HepG2 (cell line): Measurements from ENCODE around the gene TMEM223. TPM values are rescaled to one million over a fixed set of nuclear protein-coding genes. Genes with fewer than 3 reads are reported as not detected.
A peak's percentile ranks its signal among the peaks of the same experiment; 100 is the strongest.

ENCODE experiments used
- AGO1 ChIP-seq: fragments of 200-400 bp; formaldehyde crosslinking; IDR thresholded peaks from 2 replicates; pipeline ENCODE4 v1.6.1; 2017; ENCODE audit warnings: mild to moderate bottlenecking, low read depth, low read length, moderate library complexity; ENCODE audit not compliant: poor library complexity, severe bottlenecking
- AGO2 ChIP-seq: fragments of 200-400 bp; formaldehyde crosslinking; optimal IDR thresholded peaks from 2 replicates; pipeline ENCODE3; 2017; ENCODE audit warnings: mild to moderate bottlenecking, low read depth, low read length, moderate library complexity
- ARNTL ChIP-seq: sonication (generic); formaldehyde crosslinking; IDR thresholded peaks from 2 replicates; pipeline ENCODE4 v1.4.0; 2020; ENCODE audit warnings: mild to moderate bottlenecking, missing genetic modification reagents
- ASH2L ChIP-seq: fragments of 300-600, 200-600 bp; sonication (generic); IDR thresholded peaks from 2 replicates; pipeline ENCODE4 v1.7.0; 2017; ENCODE audit warnings: low read depth, mild to moderate bottlenecking, moderate library complexity, mixed read lengths, low read length; ENCODE audit not compliant: insufficient read length
- DMAP1 ChIP-seq: IDR thresholded peaks from 2 replicates; pipeline ENCODE4 v1.6.1; 2016
- GATA4 ChIP-seq: sonication (generic); IDR thresholded peaks from 2 replicates; pipeline ENCODE4 v1.6.1; 2016; ENCODE audit warnings: antibody characterized with exemption, low read depth, borderline replicate concordance
- HDAC1 ChIP-seq: sonication (generic); formaldehyde crosslinking; IDR thresholded peaks from 2 replicates; pipeline ENCODE4 v1.5.1; 2020; ENCODE audit warnings: mild to moderate bottlenecking, missing genetic modification reagents
- IKZF1 ChIP-seq: fragments of 450-650 bp; IDR thresholded peaks from 2 replicates; pipeline ENCODE4 v1.7.1; 2016
- IRF2 ChIP-seq: IDR thresholded peaks from 2 replicates; pipeline ENCODE4 v1.6.1; 2018; ENCODE audit warnings: missing genetic modification reagents, missing compliant biosample characterization
- KLF12 ChIP-seq: sonication (generic); formaldehyde crosslinking; IDR thresholded peaks from 2 replicates; pipeline ENCODE4 v1.4.0; 2020; ENCODE audit warnings: missing genetic modification reagents, borderline replicate concordance
- MIER3 ChIP-seq: IDR thresholded peaks from 2 replicates; pipeline ENCODE4 v1.6.1; 2016; ENCODE audit warnings: missing compliant biosample characterization, borderline replicate concordance
- NCOA5 ChIP-seq: sonication (generic); formaldehyde crosslinking; IDR thresholded peaks from 2 replicates; pipeline ENCODE4 v1.4.0; 2020; ENCODE audit warnings: missing genetic modification reagents
- NFKB2 ChIP-seq: sonication (generic); formaldehyde crosslinking; IDR thresholded peaks from 2 replicates; pipeline ENCODE4 v1.4.0; 2020; ENCODE audit warnings: missing genetic modification reagents, borderline replicate concordance
- NR2C2 ChIP-seq: sonication (generic); formaldehyde crosslinking; IDR thresholded peaks from 2 replicates; pipeline ENCODE4 v1.4.0; 2020; ENCODE audit warnings: missing genetic modification reagents, mild to moderate bottlenecking, moderate library complexity, borderline replicate concordance
- ZC3H13 ChIP-seq: sonication (generic); formaldehyde crosslinking; IDR thresholded peaks from 2 replicates; pipeline ENCODE4 v1.8.1; 2023; ENCODE audit warnings: mild to moderate bottlenecking, missing genetic modification reagents, moderate library complexity
- ZNF232 ChIP-seq: sonication (generic); formaldehyde crosslinking; IDR thresholded peaks from 2 replicates; pipeline ENCODE4 v1.4.0; 2020; ENCODE audit warnings: missing genetic modification reagents, borderline replicate concordance
- ZNF451 ChIP-seq: sonication (generic); formaldehyde crosslinking; IDR thresholded peaks from 2 replicates; pipeline ENCODE4 v1.5.0; 2020; ENCODE audit warnings: mild to moderate bottlenecking, missing genetic modification reagents
- ZNF766 ChIP-seq: sonication (generic); formaldehyde crosslinking; IDR thresholded peaks from 2 replicates; pipeline ENCODE4 v1.5.0; 2020; ENCODE audit warnings: missing genetic modification reagents, borderline replicate concordance
- ZNF891 ChIP-seq: sonication (generic); formaldehyde crosslinking; IDR thresholded peaks from 2 replicates; pipeline ENCODE4 v1.5.0; 2020; ENCODE audit warnings: mild to moderate bottlenecking, missing genetic modification reagents
- polyA plus RNA-seq, 8 experiments: library from polyadenylated mRNA; depleted of rRNA in 3 of 8; stranded (reverse) in 7 of 8; unstranded in 1 of 8; fragments of >200 nt; fragmentation: Illumina TruSeq in 4 of 8; extraction: Trizol in 4 of 8; gene quantifications; 2 replicates each; pipeline versions ENCODE4 v1.2.1 to v1.2.3, GENCODE V29; 2011 to 2016; ENCODE audit warnings: low read depth in 4 of 8, missing spikeins in 1 of 8, mixed read lengths in 1 of 8; ENCODE audit not compliant: insufficient read depth in 1 of 8
- total RNA-seq, 5 experiments: library from RNA; depleted of rRNA; stranded (reverse); fragments of >200 nt; fragmentation: Illumina TruSeq; extraction: Trizol; gene quantifications; 2 replicates each; pipeline ENCODE4 v1.2.3, GENCODE V29; 2016; ENCODE audit warnings: low read depth in 1 of 5
- TF ChIP-seq, protein P1 (sequence below): sonication (generic); formaldehyde crosslinking; IDR thresholded peaks from 2 replicates; pipeline ENCODE4 v1.5.0; 2020; ENCODE audit warnings: mild to moderate bottlenecking, missing genetic modification reagents, borderline replicate concordance
- TF ChIP-seq, protein P2 (sequence below), 2 experiments: sonication (generic) in 1 of 2; formaldehyde crosslinking in 1 of 2; IDR thresholded peaks; 2 replicates each; pipeline versions ENCODE4 v1.4.0 to v1.6.1; 2018 to 2020; ENCODE audit warnings: missing genetic modification reagents in 2 of 2, borderline replicate concordance in 1 of 2, low read depth in 1 of 2, mild to moderate bottlenecking in 1 of 2, missing biosample characterization in 1 of 2
- TF ChIP-seq, protein P3 (sequence below): sonication (generic); formaldehyde crosslinking; IDR thresholded peaks from 2 replicates; pipeline ENCODE4 v1.4.0; 2020; ENCODE audit warnings: mild to moderate bottlenecking, missing genetic modification reagents

Gene TMEM223
- total and polyA plus RNA-seq, 2 of the 13 experiments (the other 11 are each of a cell fraction or from before 2014, with no cell fraction given) = 19.5 to 24.9 TPM

DNA sequence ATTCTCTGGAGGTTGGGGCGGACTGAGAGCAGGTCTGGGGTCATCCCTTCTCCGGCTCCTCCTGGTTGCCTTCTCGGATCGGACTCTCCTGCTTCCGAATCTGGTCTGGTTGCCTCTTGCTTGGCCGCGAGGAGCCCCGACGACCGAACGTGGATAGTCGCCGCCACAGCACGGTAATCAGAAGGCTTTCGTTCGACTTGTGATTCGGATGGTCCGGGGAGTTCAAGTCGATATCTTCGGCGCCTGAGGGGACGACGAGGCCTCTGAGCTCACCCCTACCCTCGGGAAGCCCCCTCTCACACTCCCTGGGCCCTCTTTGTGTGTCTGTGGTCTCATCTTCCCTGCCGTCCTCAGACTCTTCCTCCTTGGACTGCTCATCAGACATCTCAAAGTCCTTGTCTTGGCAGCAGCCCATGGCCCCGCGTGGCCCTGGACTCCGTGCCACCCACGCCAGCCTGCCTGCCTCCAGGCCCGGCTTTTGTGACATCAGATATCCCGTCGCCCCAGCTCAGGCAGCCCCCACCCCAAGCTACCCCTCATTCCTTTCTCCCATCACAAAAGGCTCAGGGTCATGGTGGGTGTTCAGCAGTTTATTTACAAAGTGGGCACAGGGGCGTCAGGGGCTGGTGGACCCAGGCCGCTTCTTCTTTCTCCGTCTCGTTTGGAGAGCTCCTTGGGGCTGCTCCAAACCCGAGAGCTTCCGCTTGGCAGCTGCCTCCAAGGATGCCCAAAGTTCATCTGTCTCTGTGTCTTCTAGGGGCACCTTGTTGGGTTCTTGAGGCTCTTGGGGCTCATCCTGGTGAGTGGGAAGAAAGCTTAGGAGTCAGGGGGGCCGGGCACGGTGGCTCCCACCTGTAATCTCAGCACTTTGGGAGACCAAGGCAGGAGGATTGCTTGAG, 40.8 kb upstream of the TMEM223 start, which contains the start of gene TEX54 (continued):
- TF ChIP-seq NR2C2 (CRISPR knock-in tag) (no peak), NCOA5 (CRISPR knock-in tag) (no peak), ZNF891 (CRISPR knock-in tag) (no peak), GATA4 (0 out of 2 replicates have a peak, but pooled peaks have one; percentile 0), ZNF451 (CRISPR knock-in tag) (0 out of 2 replicates have a peak, but pooled peaks have one; percentile 15), ARNTL (no peak), DMAP1 (CRISPR knock-in tag) (no peak), KLF12 (CRISPR knock-in tag) (0 out of 2 replicates have a peak, but pooled peaks have one; percentile 31), MIER3 (CRISPR knock-in tag) (no peak), AGO1 (peak; percentile 79), HDAC1 (CRISPR knock-in tag) (peak; percentile 32; the same call in 1 of the 2 replicates), ZNF766 (CRISPR knock-in tag) (0 out of 2 replicates have a peak, but pooled peaks have one; percentile 23), ZNF232 (CRISPR knock-in tag) (0 out of 2 replicates have a peak, but pooled peaks have one; percentile 37), ASH2L (no peak), NFKB2 (0 out of 2 replicates have a peak, but pooled peaks have one; percentile 27), IRF2 (CRISPR knock-in tag) (no peak), AGO2 (peak; percentile 91), IKZF1 (no peak), ZC3H13 (0 out of 2 replicates have a peak, but pooled peaks have one; percentile 72)
- TF ChIP-seq, protein P1, sequence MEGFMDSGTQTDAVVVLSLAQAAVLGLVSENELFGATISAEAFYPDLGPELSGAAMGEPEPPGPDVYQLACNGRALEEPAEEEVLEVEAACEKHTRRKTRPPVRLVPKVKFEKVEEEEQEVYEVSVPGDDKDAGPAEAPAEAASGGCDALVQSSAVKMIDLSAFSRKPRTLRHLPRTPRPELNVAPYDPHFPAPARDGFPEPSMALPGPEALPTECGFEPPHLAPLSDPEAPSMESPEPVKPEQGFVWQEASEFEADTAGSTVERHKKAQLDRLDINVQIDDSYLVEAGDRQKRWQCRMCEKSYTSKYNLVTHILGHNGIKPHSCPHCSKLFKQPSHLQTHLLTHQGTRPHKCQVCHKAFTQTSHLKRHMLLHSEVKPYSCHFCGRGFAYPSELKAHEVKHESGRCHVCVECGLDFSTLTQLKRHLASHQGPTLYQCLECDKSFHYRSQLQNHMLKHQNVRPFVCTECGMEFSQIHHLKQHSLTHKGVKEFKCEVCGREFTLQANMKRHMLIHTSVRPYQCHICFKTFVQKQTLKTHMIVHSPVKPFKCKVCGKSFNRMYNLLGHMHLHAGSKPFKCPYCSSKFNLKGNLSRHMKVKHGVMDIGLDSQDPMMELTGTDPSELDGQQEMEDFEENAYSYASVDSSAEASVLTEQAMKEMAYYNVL (CRISPR knock-in tag) = no peak
- TF ChIP-seq, protein P2, sequence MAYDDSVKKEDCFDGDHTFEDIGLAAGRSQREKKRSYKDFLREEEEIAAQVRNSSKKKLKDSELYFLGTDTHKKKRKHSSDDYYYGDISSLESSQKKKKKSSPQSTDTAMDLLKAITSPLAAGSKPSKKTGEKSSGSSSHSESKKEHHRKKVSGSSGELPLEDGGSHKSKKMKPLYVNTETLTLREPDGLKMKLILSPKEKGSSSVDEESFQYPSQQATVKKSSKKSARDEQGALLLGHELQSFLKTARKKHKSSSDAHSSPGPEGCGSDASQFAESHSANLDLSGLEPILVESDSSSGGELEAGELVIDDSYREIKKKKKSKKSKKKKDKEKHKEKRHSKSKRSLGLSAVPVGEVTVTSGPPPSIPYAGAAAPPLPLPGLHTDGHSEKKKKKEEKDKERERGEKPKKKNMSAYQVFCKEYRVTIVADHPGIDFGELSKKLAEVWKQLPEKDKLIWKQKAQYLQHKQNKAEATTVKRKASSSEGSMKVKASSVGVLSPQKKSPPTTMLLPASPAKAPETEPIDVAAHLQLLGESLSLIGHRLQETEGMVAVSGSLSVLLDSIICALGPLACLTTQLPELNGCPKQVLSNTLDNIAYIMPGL (CRISPR knock-in tag; IDR thresholded peaks at IDR 0.05; ENCODE audit: borderline replicate concordance in 1 of 2, low read depth in 1 of 2) = no peak
- TF ChIP-seq, protein P3, sequence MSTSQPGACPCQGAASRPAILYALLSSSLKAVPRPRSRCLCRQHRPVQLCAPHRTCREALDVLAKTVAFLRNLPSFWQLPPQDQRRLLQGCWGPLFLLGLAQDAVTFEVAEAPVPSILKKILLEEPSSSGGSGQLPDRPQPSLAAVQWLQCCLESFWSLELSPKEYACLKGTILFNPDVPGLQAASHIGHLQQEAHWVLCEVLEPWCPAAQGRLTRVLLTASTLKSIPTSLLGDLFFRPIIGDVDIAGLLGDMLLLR (CRISPR knock-in tag) = no peak
